CD14-positive monocyte (primary cell): ENCODE data around the gene CD248. TPM values are rescaled to one million over a fixed set of nuclear protein-coding genes. Genes with fewer than 3 reads are reported as not detected.

Source experiments
- DNase-seq, 3 donors: peaks; one replicate each; pipeline ENCODE4 v3.0.0-alpha.2; 2011 to 2022
- H2AFZ ChIP-seq: 2 replicates; pipeline ENCODE4 v1.6.0; 2012; ENCODE audit warnings: mild to moderate bottlenecking, low read depth, low read length, inconsistent platforms; ENCODE audit not compliant: insufficient read depth, poor library complexity, severe bottlenecking
- H3K27ac ChIP-seq, 2 donors: 1 replicate in 1 of 2; 2 replicates in 1 of 2; pipeline ENCODE4 v1.5.1; 2012 to 2013; ENCODE audit warnings: low read length in 2 of 2, control low read depth in 1 of 2, inconsistent platforms in 1 of 2, low read depth in 1 of 2, mild to moderate bottlenecking in 1 of 2
- H3K27me3 ChIP-seq, 2 donors: one replicate each; pipeline versions ENCODE4 v1.6.0 to v1.6.1; 2011 to 2013; ENCODE audit warnings: low read length in 2 of 2; ENCODE audit not compliant: control insufficient read depth in 2 of 2, insufficient read depth in 2 of 2
- H3K36me3 ChIP-seq, 2 donors: replicated peaks in 1 of 2; 1 replicate in 1 of 2; 2 replicates in 1 of 2; pipeline versions ENCODE4 v1.5.1 to v1.6.1; 2012 to 2013; ENCODE audit warnings: low read length in 2 of 2, control low read depth in 1 of 2, inconsistent platforms in 1 of 2, mild to moderate bottlenecking in 1 of 2; ENCODE audit not compliant: insufficient read depth in 2 of 2, control insufficient read depth in 1 of 2
- H3K4me1 ChIP-seq, 2 donors: 1 replicate in 1 of 2; 2 replicates in 1 of 2; pipeline versions ENCODE4 v1.5.1 to v1.6.1; 2012 to 2013; ENCODE audit warnings: low read length in 2 of 2, control low read depth in 1 of 2, inconsistent platforms in 1 of 2, mild to moderate bottlenecking in 1 of 2, moderate library complexity in 1 of 2; ENCODE audit not compliant: insufficient read depth in 2 of 2, control insufficient read depth in 1 of 2
- H3K4me2 ChIP-seq: replicated peaks from 2 replicates; pipeline ENCODE3; 2012; ENCODE audit warnings: low read length, moderate library complexity, mild to moderate bottlenecking; ENCODE audit not compliant: poor library complexity, severe bottlenecking; ENCODE audit errors: extremely low read depth
- H3K4me3 ChIP-seq, 3 experiments: fragments of 200-600 bp in 1 of 3; sonication (generic) in 1 of 3; replicated peaks in 1 of 3; 1 replicate in 2 of 3; 2 replicates in 1 of 3; pipeline ENCODE4 v1.5.1; 2011 to 2013; ENCODE audit warnings: low read length in 3 of 3, mild to moderate bottlenecking in 3 of 3, control low read depth in 2 of 3, low read depth in 2 of 3, inconsistent platforms in 1 of 3, moderate library complexity in 1 of 3
- H3K79me2 ChIP-seq: 2 replicates; pipeline ENCODE4 v1.6.0; 2012; ENCODE audit warnings: mild to moderate bottlenecking, control low read depth, inconsistent platforms, low read length, moderate library complexity; ENCODE audit not compliant: insufficient read depth
- H3K9ac ChIP-seq: 2 replicates; pipeline ENCODE4 v1.6.0; 2017; ENCODE audit warnings: low read length, mild to moderate bottlenecking; ENCODE audit not compliant: insufficient read depth, poor library complexity, severe bottlenecking
- H3K9me3 ChIP-seq, 2 donors: replicated peaks in 1 of 2; 1 replicate in 1 of 2; 2 replicates in 1 of 2; pipeline versions ENCODE4 v1.5.1 to v1.6.1; 2012 to 2013; ENCODE audit warnings: low read length in 2 of 2, control low read depth in 1 of 2; ENCODE audit not compliant: control insufficient read depth in 1 of 2, insufficient read depth in 1 of 2
- H4K20me1 ChIP-seq: 2 replicates; pipeline ENCODE4 v1.6.0; 2012; ENCODE audit warnings: mild to moderate bottlenecking, low read length, control low read depth, moderate library complexity; ENCODE audit not compliant: insufficient read depth
- H3K27ac Mint-ChIP-seq, 7 donors: one replicate each; pipeline ENCODE4 v1.8.0; 2020; ENCODE audit warnings: mild to moderate bottlenecking in 7 of 7, mixed read lengths in 7 of 7, moderate library complexity in 6 of 7, inconsistent platforms in 2 of 7
- H3K27me3 Mint-ChIP-seq, 3 donors: one replicate each; pipeline ENCODE4 v1.8.0; 2021 to 2022; ENCODE audit warnings: low read depth in 3 of 3, mild to moderate bottlenecking in 3 of 3, mixed read lengths in 3 of 3, moderate library complexity in 3 of 3, inconsistent platforms in 1 of 3
- H3K36me3 Mint-ChIP-seq, 2 donors: one replicate each; pipeline ENCODE4 v1.8.0; 2020; ENCODE audit warnings: mixed read lengths in 2 of 2, inconsistent platforms in 1 of 2, mild to moderate bottlenecking in 1 of 2
- H3K4me1 Mint-ChIP-seq: one replicate; pipeline ENCODE4 v1.8.0; 2020; ENCODE audit warnings: mild to moderate bottlenecking, mixed read lengths
- H3K4me3 Mint-ChIP-seq, 2 donors: one replicate each; pipeline ENCODE4 v1.8.0; 2020; ENCODE audit warnings: mild to moderate bottlenecking in 2 of 2, mixed read lengths in 2 of 2, moderate library complexity in 1 of 2
- H3K9me3 Mint-ChIP-seq, 7 donors: one replicate each; pipeline ENCODE4 v1.8.0; 2020 to 2022; ENCODE audit warnings: mixed read lengths in 7 of 7, mild to moderate bottlenecking in 6 of 7, moderate library complexity in 6 of 7, inconsistent platforms in 2 of 7
- WGBS: methylation state at CpG from one replicate; pipeline ENCODE4 v1.1.5; 2013; ENCODE audit warnings: missing lambda C conversion rate; ENCODE audit not compliant: insufficient coverage; 5-methylcytosine and 5-hydroxymethylcytosine counted together
- intact Hi-C, 2 donors: fragments of 100-400 bp; cut with micrococcal nuclease; formaldehyde crosslinking; loops; one replicate each; pipeline versions ENCODE4 v1.15.0 to v1.15.1; 2023
- polyA plus RNA-seq, 3 donors: library from polyadenylated mRNA; depleted of rRNA in 1 of 3; unstranded in 2 of 3; stranded (reverse) in 1 of 3; fragments of 300-500 nt in 2 of 3; fragments of >200 nt in 1 of 3; fragmentation: Illumina TruSeq in 2 of 3; gene quantifications; 1 replicate in 2 of 3; 2 replicates in 1 of 3; pipeline ENCODE4 v1.2.3, GENCODE V29; 2012 to 2021
- TF ChIP-seq, protein P1 (sequence below): fragments of 200-600 bp; IDR thresholded peaks from one replicate; pipeline ENCODE4 v1.8.0; 2022; ENCODE audit warnings: antibody characterized with exemption, mild to moderate bottlenecking

CD248 gene
- polyA plus RNA-seq, 3 donors: 0.05 to 0.13 TPM; not detected in 1

DNA sequence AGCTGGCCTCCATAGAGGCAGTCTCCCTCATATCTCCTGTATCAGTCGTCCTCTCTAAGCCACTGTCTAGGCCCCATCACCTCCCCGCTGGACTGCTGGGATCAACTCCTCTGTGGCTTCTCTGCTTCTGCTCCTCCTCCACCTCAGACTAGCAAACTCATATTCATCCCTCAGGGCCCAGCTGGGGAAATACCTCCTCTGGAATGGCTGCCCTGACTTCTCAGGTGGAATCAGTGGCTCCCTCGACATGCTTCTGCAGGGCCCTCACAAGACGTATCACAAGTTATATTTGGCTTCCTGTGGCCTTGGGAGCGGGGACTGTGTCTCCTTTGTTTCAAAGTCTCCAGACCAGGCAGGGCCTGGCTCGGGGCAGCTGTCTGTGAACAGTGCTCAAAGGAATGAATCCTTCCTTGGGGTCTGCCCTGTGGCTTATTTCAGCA lies 44.7 kb upstream of the CD248 start:
- Mint-ChIP-seq H3K27me3 (peaks cover 0 to 7% (median 4%) of the 10 kb centered on the region in 3 donors), H3K9me3 (peaks cover 0 to 1% (median 0%) of the 10 kb centered on the region in 7 donors), H3K36me3 (no peaks in the 10 kb centered on the region), H3K27ac (no peak overlapping the region), H3K4me1 (no peaks in the 10 kb centered on the region), H3K4me3 (no peak overlapping the region)
- H3K79me2 ChIP-seq: no peaks in the 10 kb centered on the region
- no peak overlapping the region for H3K9ac ChIP-seq
- no peaks in the 10 kb centered on the region for H4K20me1 ChIP-seq
- H3K9me3 ChIP-seq: no peaks in the 10 kb centered on the region
- no peaks in the 10 kb centered on the region for H3K4me1 ChIP-seq
- 80% methylated on average over 6 of the region's 6 CpGs for WGBS
- H3K27me3 ChIP-seq: no peaks in the 10 kb centered on the region
- no peak overlapping the region for H2AFZ ChIP-seq
- no peak overlapping the region for H3K27ac ChIP-seq
- DNase-seq: no peak
- no peak overlapping the region for H3K4me2 ChIP-seq
- no peak overlapping the region for H3K4me3 ChIP-seq
- intact Hi-C loops: no loop called here
- TF ChIP-seq, protein P1, sequence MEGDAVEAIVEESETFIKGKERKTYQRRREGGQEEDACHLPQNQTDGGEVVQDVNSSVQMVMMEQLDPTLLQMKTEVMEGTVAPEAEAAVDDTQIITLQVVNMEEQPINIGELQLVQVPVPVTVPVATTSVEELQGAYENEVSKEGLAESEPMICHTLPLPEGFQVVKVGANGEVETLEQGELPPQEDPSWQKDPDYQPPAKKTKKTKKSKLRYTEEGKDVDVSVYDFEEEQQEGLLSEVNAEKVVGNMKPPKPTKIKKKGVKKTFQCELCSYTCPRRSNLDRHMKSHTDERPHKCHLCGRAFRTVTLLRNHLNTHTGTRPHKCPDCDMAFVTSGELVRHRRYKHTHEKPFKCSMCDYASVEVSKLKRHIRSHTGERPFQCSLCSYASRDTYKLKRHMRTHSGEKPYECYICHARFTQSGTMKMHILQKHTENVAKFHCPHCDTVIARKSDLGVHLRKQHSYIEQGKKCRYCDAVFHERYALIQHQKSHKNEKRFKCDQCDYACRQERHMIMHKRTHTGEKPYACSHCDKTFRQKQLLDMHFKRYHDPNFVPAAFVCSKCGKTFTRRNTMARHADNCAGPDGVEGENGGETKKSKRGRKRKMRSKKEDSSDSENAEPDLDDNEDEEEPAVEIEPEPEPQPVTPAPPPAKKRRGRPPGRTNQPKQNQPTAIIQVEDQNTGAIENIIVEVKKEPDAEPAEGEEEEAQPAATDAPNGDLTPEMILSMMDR: no peak
- no peaks in the 10 kb centered on the region for H3K36me3 ChIP-seq

DNA sequence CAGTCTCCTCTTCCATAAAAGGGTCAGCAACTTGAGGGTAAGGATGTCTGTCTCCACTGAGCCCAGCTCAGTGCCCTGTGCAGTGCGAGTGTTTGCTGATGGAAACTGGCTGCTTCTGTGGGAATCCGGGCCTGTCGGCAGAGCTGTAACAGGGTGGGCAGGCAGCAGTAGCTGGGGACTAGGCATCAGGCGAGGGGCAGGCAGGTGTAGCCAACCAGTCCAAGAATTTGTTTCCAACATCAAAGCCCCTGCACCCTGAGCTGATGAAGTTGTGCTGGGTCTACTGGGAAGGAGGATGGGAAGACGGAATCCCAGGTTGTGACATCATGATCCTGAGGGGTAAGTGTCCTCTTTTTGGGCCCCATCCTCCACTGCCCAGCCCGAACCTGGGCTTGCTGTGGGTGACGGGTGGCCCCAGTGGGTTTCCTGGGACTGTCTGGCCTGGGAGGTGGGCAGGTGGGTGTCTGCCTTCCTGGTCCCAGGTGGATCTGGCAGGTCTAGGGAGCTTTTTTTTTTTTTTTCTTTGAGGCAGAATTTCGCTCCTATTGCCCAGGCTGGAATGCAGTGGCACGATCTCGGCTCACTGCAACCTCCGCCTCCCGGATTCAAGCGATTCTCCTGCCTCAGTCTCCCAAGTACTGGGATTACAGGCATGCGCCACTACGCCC lies 43.7 kb upstream of the CD248 start:
- Histone ChIP-seq H3K27me3 (no peaks in the 10 kb centered on the region), H4K20me1 (no peaks in the 10 kb centered on the region), H3K27ac (no peak overlapping the region), H3K4me3 (no peak overlapping the region), H3K9me3 (no peaks in the 10 kb centered on the region), H2AFZ (no peak overlapping the region), H3K4me2 (no peak overlapping the region), H3K36me3 (no peaks in the 10 kb centered on the region), H3K9ac (no peak overlapping the region), H3K79me2 (no peaks in the 10 kb centered on the region), H3K4me1 (no peaks in the 10 kb centered on the region)
- Mint-ChIP-seq H3K4me1 (no peaks in the 10 kb centered on the region), H3K27me3 (peaks cover 0 to 7% (median 6%) of the 10 kb centered on the region in 3 donors), H3K27ac (no peak overlapping the region), H3K36me3 (no peaks in the 10 kb centered on the region), H3K4me3 (no peak overlapping the region), H3K9me3 (peaks cover 0 to 1% (median 0%) of the 10 kb centered on the region in 7 donors)
- DNase-seq: peak in 1 of 3 donors; percentile 2
- TF ChIP-seq, protein P1: no peak
- 93% methylated on average over 7 of the region's 15 CpGs for WGBS
- intact Hi-C loops: no loop called here
